Activated T-helper 9 cell treated with anti-CD3 and anti-CD28 coated beads, Interleukin-2, amount 50 U/mL, for 16 hours (primary cell): ENCODE results near the gene TOE1.

Experiments
- DNase-seq: peaks from one replicate; pipeline ENCODE4 v3.0.0-alpha.2; 2020; ENCODE audit warnings: low read depth

TOE1 gene

DNA sequence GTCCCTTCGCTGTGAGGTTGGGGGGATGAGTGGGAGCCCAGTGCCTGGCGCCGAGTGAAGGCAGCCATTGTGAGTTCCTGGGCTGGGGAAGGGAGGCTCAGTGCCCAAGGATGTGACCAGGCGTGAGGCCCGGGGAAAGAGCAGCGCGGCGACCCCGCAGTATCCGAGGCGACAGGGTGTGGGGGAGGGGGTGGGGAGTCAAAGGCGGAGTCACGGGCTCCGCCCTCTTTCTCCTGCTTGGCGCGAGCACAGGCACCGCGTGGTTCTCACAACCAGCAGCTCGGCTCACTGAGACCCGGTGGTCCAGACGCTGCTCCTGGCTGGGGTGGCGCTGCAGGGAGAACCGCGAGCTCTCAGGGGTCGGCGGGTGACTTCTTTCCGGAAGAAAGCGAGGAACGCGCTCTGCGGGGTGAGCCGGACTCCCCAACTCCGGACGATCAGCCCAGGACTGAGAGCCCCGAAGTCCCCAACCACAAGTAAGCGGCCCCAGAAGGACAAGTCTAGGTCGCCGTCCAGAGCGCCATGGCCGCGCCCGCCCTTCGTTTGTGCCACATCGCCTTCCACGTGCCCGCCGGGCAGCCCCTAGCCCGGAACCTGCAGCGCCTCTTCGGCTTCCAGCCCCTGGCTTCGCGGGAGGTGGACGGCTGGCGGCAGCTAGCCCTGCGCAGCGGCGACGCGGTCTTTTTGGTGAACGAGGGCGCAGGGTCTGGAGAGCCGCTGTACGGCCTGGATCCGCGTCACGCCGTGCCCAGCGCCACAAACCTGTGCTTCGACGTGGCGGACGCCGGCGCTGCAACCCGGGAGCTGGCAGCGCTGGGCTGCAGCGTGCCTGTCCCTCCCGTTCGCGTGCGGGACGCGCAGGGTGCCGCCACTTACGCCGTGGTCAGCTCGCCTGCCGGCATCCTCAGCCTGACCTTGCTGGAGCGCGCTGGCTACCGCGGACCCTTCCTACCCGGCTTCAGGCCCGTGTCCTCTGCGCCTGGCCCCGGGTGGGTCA, 13.0 kb upstream of the TOE1 start, which contains the start of gene HPDL:
TSS of gene HPDL (plus strand) at position 269 of the 997 bp plus-strand sequence. CDS start at position 523, 254 bp downstream.
- peak; percentile 45 for DNase-seq

- DNase-seq: no peak
These were observed 12.1 kb upstream of the TOE1 start for GRCh38 chr1:45327644-45328515.

- DNase-seq: no peak
These were observed 11.3 kb upstream of the TOE1 start for GRCh38 chr1:45328680-45329079.

DNA sequence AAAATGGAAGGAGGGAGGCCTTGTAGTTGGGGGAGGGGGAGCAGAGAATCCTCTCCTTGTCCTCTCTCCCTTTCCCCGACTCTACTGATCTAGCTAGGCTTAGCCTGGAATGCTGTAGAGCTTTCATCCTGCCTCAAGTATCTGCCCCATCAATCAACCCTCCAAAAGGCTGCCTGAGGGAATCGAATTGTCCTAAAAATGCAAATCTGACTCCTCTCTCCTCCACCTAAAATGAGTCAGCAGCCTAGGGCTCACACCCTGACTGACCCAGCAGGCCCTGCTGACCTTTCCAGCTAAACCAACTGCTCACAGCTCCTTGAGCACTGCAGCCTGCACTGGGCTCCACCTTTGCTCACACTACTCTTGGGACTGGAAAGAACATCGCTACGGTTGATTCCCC, 10.5 kb upstream of the TOE1 start:
- no peak for DNase-seq

DNA sequence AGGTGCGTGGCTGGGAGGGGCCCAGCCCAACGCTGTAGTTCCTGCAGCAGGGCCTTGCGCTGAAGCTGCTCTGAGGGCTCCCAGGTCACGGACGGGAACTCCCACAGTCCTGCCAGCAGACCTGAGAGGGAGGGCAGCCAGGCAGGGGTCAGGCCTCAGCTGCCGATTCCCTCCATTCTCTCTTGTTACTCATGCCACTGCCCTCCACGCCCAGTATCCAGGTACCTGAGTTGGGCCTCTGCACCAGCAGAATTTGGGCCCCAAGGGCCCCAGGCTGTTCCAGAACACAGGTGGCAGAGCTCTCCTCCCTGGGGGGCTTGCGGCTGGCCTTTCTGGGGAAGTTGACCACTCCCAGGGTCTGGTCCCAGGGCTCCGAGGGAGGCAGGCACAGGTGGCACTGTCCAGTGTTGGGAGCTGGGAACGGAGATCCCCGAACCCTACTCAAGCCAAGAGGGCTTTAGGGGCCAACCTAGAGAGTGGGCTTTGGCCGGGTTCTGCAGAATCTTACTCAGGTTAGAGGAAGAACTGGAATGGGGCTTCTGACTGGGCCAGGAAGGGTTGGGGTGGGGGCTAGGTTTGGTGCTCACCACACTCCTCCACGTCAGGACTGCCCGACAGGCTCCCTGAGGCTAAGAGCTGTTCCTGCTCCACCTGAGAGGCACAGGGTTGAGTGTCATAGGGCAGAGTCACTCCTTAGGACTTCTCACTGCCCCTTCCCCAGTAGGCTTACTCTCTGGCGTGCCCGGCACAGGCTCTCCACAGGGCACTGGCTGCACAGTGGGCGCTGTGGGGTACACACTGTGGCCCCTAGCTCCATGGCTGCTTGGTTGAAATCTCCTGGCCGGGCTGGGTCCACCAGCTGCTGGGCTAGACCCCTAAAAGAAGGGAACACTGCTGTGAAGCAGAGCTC, 8.3 kb upstream of the TOE1 start:
- DNase-seq: no peak

- no peak for DNase-seq
These were observed 7.6 kb upstream of the TOE1 start for GRCh38 chr1:45332346-45332720.

GRCh38 chr1:45334308-45335245, 5.4 kb upstream of the TOE1 start:
- DNase-seq: no peak

DNA sequence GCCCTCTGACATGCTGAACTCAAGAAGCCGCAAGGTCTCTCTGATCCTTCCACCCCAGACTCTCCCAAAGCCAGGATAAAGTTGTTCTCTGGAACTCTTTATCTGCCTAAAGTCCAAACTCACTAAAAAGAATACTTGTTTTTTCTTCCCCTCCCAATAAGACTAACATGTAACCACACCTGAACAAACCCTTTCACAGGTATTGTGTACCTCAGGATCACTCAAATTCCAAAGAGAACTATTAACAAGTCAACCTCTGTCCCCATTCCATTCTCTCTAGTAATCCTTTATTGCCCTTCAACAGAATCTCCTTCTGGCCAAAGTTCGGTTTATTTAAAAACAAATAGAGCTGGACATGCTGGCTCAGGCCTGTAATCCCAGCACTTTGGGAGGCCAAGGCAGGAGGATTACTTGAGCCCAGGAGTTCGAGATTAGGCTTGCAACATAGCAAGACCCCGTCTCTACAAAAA, 4.1 kb upstream of the TOE1 start:
- no peak for DNase-seq

DNA sequence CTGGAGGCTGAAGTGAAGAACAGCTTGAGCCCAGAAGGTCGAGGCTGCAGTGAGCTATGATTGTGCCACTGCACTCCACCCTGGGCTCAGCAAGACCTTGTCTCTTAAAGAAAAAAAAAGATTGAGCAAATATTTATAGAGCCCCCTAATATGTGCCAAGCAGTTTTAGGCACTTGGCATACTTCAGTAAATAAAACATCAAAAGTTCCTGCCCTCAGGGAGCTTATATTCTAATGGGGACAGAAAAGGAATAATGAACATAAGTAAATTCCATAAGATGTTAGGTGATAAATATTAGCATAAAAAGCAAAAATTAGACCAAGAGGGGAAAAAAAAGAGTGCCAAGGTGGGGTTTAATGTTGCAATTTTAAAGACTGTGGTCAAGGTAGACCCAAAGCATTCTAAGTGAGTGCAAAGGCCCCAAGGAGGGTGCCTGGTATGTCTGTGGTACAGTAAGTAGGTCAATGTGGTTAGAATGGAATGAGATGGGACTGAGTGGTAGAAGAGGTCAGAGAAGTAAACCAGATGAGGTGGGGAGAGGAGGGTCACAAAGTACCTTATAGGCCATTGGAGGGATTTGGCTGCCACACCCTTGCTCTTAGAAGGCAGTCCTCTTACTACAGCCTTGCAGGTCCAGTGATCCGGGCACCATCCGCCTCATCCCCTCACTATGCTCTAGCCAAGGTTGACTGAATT, 2.2 kb upstream of the TOE1 start:
- no peak for DNase-seq

DNA sequence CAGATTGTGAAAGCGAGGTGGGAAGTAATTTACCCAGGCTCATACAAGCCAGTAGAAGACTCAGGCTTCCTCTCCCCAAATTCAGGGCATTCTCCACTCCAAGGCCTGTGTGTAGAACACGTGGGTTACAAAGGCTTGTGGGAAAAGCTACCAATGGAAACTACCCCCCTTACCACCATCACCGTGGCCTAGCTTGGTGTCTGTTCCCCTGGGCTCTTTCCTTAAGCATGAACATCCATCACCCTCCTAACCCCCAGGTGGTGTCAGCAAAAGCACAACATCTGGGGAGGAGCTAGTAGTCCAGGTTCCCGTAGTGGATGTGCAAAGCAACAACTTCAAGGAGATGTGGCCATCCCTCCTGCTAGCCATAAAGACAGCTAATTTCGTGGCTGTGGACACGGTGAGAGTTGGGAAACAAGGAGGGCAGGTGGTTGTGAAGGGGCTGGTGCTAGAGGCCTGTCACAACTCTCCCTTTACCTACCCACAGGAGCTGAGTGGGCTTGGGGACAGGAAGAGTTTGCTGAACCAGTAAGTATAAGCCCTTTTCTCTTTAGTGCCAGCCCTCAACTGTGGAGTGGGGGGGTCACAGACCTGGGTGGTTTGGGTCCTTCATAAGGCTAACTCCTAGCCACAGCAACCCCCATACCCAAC, 971 bp downstream of the TOE1 start:
- DNase-seq: no peak

DNA sequence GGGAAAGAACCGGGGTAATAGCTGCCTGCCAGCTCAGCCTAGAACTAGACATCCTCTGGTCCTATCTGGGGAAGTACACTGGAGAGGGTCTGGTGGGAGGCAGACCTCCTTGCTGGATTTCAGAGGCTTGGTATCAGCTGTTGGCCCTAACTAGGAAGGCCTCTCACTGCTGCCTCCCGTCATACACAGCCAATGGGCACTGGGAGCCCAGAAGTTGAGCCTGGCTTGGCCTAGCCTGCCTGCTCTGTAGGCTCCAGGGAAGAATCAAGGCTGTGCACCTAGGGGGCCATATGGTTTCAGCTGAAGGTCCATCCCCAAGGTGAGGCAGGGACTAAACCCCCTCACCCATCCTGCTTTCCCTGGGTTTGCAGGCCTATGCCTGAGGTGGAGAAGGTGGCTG, 4.5 kb downstream of the TOE1 start:
- DNase-seq: no peak

- DNase-seq: no peak
These were observed 5.0 kb downstream of the TOE1 start for GRCh38 chr1:45345014-45345413.

DNA sequence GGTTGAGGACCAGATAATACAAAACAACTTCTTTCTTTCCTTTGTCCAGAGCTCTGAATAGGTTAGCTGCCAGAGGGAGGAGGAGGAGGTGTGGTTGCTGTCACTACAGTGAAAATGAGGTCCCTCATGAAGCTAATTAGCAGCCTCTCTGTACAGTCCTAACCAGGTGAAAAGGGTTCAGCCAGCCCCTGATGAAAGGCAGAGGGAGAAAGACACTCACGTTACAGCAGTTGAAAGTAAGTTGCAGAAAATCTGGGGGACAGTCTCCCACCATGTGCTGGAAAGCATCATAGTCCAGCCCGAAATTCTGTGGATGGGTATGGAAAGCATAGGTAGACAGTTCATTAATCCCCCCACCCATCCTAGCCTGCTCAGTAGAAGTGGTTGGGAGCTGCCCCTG, 6.5 kb downstream of the TOE1 start:
- DNase-seq: no peak

- no peak for DNase-seq
These were observed 8.1 kb downstream of the TOE1 start for GRCh38 chr1:45348020-45348419.

GRCh38 chr1:45348609-45348965, 8.6 kb downstream of the TOE1 start:
- no peak for DNase-seq

DNA sequence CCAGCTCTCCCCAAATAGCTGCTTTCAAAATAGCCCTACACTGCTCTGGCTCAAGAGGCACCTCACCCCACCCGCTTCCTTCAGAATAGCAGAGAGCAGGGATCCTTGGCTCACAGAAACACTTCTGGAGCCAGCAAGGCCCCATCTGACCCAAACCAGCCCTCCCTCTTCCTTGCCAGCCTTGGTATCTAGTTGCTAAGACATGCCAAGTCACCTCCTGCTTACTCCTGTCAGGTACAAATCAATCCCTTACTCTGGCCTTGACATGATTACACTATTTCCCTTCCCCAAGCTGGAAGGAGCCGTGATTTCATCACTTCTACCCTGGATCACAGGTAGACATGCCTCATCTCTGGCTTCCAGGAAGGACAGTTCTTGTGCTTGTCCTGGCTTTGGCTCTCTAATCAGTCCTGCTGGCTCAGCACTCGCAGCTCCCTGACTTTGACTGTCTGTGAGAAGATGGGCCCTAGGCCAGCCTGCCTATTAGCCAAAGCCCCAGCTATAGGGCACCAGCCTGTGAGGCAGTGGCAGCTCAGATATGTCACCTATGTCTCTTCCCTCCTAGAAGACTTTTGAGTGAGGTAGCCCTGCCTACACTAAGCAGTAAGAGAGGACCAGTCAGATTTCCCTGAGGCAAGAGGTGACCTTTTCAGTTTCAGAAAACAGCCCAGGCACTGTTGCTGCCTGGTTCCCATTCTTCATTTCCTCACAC, 9.2 kb downstream of the TOE1 start:
- no peak for DNase-seq

- DNase-seq: no peak
These were observed 11.5 kb downstream of the TOE1 start for GRCh38 chr1:45351508-45351907.

DNA sequence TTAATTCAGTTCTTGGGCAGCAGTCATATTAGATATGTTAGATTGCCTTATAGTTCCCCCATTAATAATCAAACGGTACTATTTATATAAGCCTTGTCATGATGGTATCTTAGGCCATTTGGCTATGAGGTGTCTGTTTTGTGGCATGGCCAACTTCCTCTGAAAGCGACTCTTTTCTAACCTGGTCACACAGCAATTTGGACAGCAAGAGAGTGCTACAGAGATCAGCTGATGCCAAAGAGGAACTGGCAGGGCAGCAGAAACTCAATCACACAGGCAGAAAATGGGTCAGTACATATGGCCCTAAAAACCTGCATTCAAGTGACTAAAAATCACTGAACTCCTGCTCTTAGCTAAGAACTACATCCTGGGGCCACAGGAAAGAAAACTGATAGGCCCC, 13.7 kb downstream of the TOE1 start:
- DNase-seq: no peak

- DNase-seq: no peak
These were observed 14.9 kb downstream of the TOE1 start for GRCh38 chr1:45354838-45355237.
